ENCODE data around the gene RALY. TPM values are rescaled to one million over a fixed set of nuclear protein-coding genes. Genes with fewer than 3 reads are reported as not detected.
A peak's percentile ranks its signal among the peaks of the same experiment; 100 is the strongest.
"Not testable (repeated sequence)": the region's sequence is repeated elsewhere in the genome, so short reads cannot be mapped to it uniquely, and the experiment has no call there.

Gene RALY
- total RNA-seq, 2 experiments from 2014 or later, result 204 to 209 TPM

GRCh38 chr20:34024723-34025351, 31.1 kb downstream of the RALY start:
- Mint-ChIP-seq H3K27ac (no peak overlapping the region), H3K9me3 (no peaks in the 10 kb centered on the region), H3K4me3 (no peak overlapping the region), H3K36me3 (ENCODE audit: low read depth) (peaks cover 12% of the 10 kb centered on the region), H3K4me1 (peaks cover 46% of the 10 kb centered on the region), H3K27me3 (no peaks in the 10 kb centered on the region)
- ChIA-PET POLR2A (no interaction called here), CTCF (interaction anchor here (0.6 to 0.8 kb wide), 2 partner anchors 17 to 60 kb away, joined by 3 read pairs; no protein-coding TSS in a partner anchor)
- no peak for DNase-seq

- H3K27ac Mint-ChIP-seq; H3K4me3 Mint-ChIP-seq; H3K27me3 Mint-ChIP-seq; DNase-seq; CTCF ChIA-PET; H3K36me3 Mint-ChIP-seq (ENCODE audit: low read depth); H3K9me3 Mint-ChIP-seq; POLR2A ChIA-PET: not testable (repeated sequence)
- peaks cover 25% of the 10 kb centered on the region for H3K4me1 Mint-ChIP-seq
These were observed 34.3 kb downstream of the RALY start for GRCh38 chr20:34028013-34028412.

GRCh38 chr20:34029415-34029814, 35.7 kb downstream of the RALY start:
- H3K4me3 Mint-ChIP-seq, result no peak overlapping the region
- no peaks in the 10 kb centered on the region for H3K9me3 Mint-ChIP-seq
- H3K4me1 Mint-ChIP-seq, result peaks cover 20% of the 10 kb centered on the region
- ChIA-PET POLR2A (no interaction called here), CTCF (no interaction called here)
- no peaks in the 10 kb centered on the region for H3K27me3 Mint-ChIP-seq
- H3K27ac Mint-ChIP-seq, result no peak overlapping the region
- DNase-seq, result no peak
- H3K36me3 Mint-ChIP-seq (ENCODE audit: low read depth), result peaks cover 14% of the 10 kb centered on the region

- CTCF ChIA-PET, result no interaction called here
- Mint-ChIP-seq H3K9me3 (no peaks in the 10 kb centered on the region), H3K36me3 (ENCODE audit: low read depth) (peaks cover 14% of the 10 kb centered on the region), H3K4me1 (peaks cover 14% of the 10 kb centered on the region), H3K27ac (no peak overlapping the region), H3K27me3 (no peaks in the 10 kb centered on the region), H3K4me3 (no peak overlapping the region)
- POLR2A ChIA-PET, result no interaction called here
- no peak for DNase-seq
These were observed 36.7 kb downstream of the RALY start for GRCh38 chr20:34030456-34030855.

GRCh38 chr20:34033903-34034302, 40.2 kb downstream of the RALY start:
- ChIA-PET POLR2A (interaction anchor here (1.2 kb wide), 1 partner anchor 78 kb away, joined by 3 read pairs; the partner anchor contains the start of gene EIF2S2), CTCF (no interaction called here)
- Mint-ChIP-seq H3K4me3 (no peak overlapping the region), H3K9me3 (no peaks in the 10 kb centered on the region), H3K27ac (no peak overlapping the region), H3K36me3 (ENCODE audit: low read depth) (peaks cover 19% of the 10 kb centered on the region), H3K4me1 (peaks cover 24% of the 10 kb centered on the region), H3K27me3 (no peaks in the 10 kb centered on the region)
- no peak for DNase-seq

- Mint-ChIP-seq H3K4me1 (peaks cover 23% of the 10 kb centered on the region), H3K4me3 (no peak overlapping the region)
These were observed 43.4 kb downstream of the RALY start for GRCh38 chr20:34037121-34037520.

GRCh38 chr20:34037767-34038166, 44.1 kb downstream of the RALY start:
- Mint-ChIP-seq H3K4me1 (peaks cover 24% of the 10 kb centered on the region), H3K27me3 (no peaks in the 10 kb centered on the region), H3K27ac (no peak overlapping the region), H3K9me3 (no peaks in the 10 kb centered on the region), H3K36me3 (ENCODE audit: low read depth) (peaks cover 15% of the 10 kb centered on the region), H3K4me3 (no peak overlapping the region)
- CTCF ChIA-PET, result interaction anchor here (1.1 kb wide), 1 partner anchor 13 kb away, joined by 3 read pairs; no protein-coding TSS in a partner anchor
- POLR2A ChIA-PET, result interaction anchor here (0.7 to 1.6 kb wide), 3 partner anchors 44 to 155 kb away, joined by 3 to 8 read pairs (median 3); partner anchors contain the start of gene RALY
- no peak for DNase-seq

More at GRCh38 chr20:34037121-34037520, 43.4 kb downstream of the RALY start:
- peak; percentile 49 for DNase-seq
- ChIA-PET CTCF (no interaction called here), POLR2A (interaction anchor here (0.7 kb wide), 1 partner anchor 45 kb away, joined by 3 read pairs; no protein-coding TSS in a partner anchor)
- no peaks in the 10 kb centered on the region for H3K27me3 Mint-ChIP-seq
- H3K27ac Mint-ChIP-seq, result peak overlapping the region; percentile 36
- H3K36me3 Mint-ChIP-seq (ENCODE audit: low read depth), result peaks cover 18% of the 10 kb centered on the region
- H3K9me3 Mint-ChIP-seq, result no peaks in the 10 kb centered on the region

GRCh38 chr20:34040300-34040995, 46.7 kb downstream of the RALY start:
- ChIA-PET POLR2A (no interaction called here), CTCF (no interaction called here)
- H3K4me3 Mint-ChIP-seq, result no peak overlapping the region
- DNase-seq, result no peak
- H3K27me3 Mint-ChIP-seq, result no peaks in the 10 kb centered on the region
- H3K36me3 Mint-ChIP-seq (ENCODE audit: low read depth), result peaks cover 10% of the 10 kb centered on the region
- no peak overlapping the region for H3K27ac Mint-ChIP-seq
- no peaks in the 10 kb centered on the region for H3K9me3 Mint-ChIP-seq
- H3K4me1 Mint-ChIP-seq, result peaks cover 24% of the 10 kb centered on the region

- no peak for DNase-seq
These were observed 47.5 kb downstream of the RALY start for GRCh38 chr20:34041226-34041625.

GRCh38 chr20:34042262-34042661, 48.6 kb downstream of the RALY start:
- CTCF ChIA-PET, result interaction anchor here (1.6 kb wide), 1 partner anchor 17 kb away, joined by 3 read pairs; no protein-coding TSS in a partner anchor
- H3K27me3 Mint-ChIP-seq, result no peaks in the 10 kb centered on the region
- H3K4me1 Mint-ChIP-seq, result peaks cover 6% of the 10 kb centered on the region
- H3K9me3 Mint-ChIP-seq, result no peaks in the 10 kb centered on the region
- no peak for DNase-seq
- POLR2A ChIA-PET, result interaction anchor here (1.0 kb wide), 1 partner anchor 49 kb away, joined by 3 read pairs; the partner anchor contains the start of gene RALY
- no peak overlapping the region for H3K27ac Mint-ChIP-seq
- H3K4me3 Mint-ChIP-seq, result no peak overlapping the region
- peaks cover 11% of the 10 kb centered on the region for H3K36me3 Mint-ChIP-seq (ENCODE audit: low read depth)

More at GRCh38 chr20:34041226-34041625, 47.5 kb downstream of the RALY start:
- no peak overlapping the region for H3K4me3 Mint-ChIP-seq
- ChIA-PET POLR2A (no interaction called here), CTCF (interaction anchor here (1.6 kb wide), 1 partner anchor 16 kb away, joined by 3 read pairs; no protein-coding TSS in a partner anchor)
- H3K27ac Mint-ChIP-seq, result no peak overlapping the region
- no peaks in the 10 kb centered on the region for H3K27me3 Mint-ChIP-seq
- H3K36me3 Mint-ChIP-seq (ENCODE audit: low read depth), result peaks cover 11% of the 10 kb centered on the region
- H3K9me3 Mint-ChIP-seq, result no peaks in the 10 kb centered on the region
- peaks cover 16% of the 10 kb centered on the region for H3K4me1 Mint-ChIP-seq

GRCh38 chr20:34043025-34043424, 49.3 kb downstream of the RALY start:
- no peak for DNase-seq
- Mint-ChIP-seq H3K27ac (no peak overlapping the region), H3K9me3 (no peaks in the 10 kb centered on the region), H3K4me1 (peaks cover 2% of the 10 kb centered on the region), H3K27me3 (no peaks in the 10 kb centered on the region), H3K4me3 (no peak overlapping the region), H3K36me3 (ENCODE audit: low read depth) (peaks cover 12% of the 10 kb centered on the region)
- CTCF ChIA-PET, result interaction anchor here (1.3 to 1.6 kb wide), 2 partner anchors 18 to 21 kb away, joined by 3 read pairs; no protein-coding TSS in a partner anchor
- POLR2A ChIA-PET, result interaction anchor here (1.0 kb wide), 1 partner anchor 50 kb away, joined by 3 read pairs; the partner anchor contains the start of gene RALY

- Mint-ChIP-seq H3K27me3 (no peaks in the 10 kb centered on the region), H3K4me1 (peaks cover 8% of the 10 kb centered on the region), H3K36me3 (ENCODE audit: low read depth) (peaks cover 14% of the 10 kb centered on the region), H3K27ac (no peak overlapping the region), H3K4me3 (no peak overlapping the region), H3K9me3 (no peaks in the 10 kb centered on the region)
- ChIA-PET POLR2A (interaction anchor here (1.2 kb wide), 1 partner anchor 190 kb away, joined by 4 read pairs; no protein-coding TSS in a partner anchor), CTCF (no interaction called here)
- DNase-seq, result no peak
These were observed 51.6 kb downstream of the RALY start for GRCh38 chr20:34045294-34045693.

- no peak for DNase-seq
- H3K9me3 Mint-ChIP-seq, result no peaks in the 10 kb centered on the region
- no peak overlapping the region for H3K4me3 Mint-ChIP-seq
- no peak overlapping the region for H3K27ac Mint-ChIP-seq
- ChIA-PET POLR2A (no interaction called here), CTCF (no interaction called here)
- H3K4me1 Mint-ChIP-seq, result peaks cover 8% of the 10 kb centered on the region
- peaks cover 14% of the 10 kb centered on the region for H3K36me3 Mint-ChIP-seq (ENCODE audit: low read depth)
- no peaks in the 10 kb centered on the region for H3K27me3 Mint-ChIP-seq
These were observed 52.4 kb downstream of the RALY start for GRCh38 chr20:34045930-34046725.
